BLaER1 treated with 17β-estradiol and CSF1 and Interleukin-3, amounts not matched to agents 10 nM and 100 nM (cell line): Measurements from ENCODE around the gene KRAS.

Experiments used
- H3K27ac ChIP-seq, 11 experiments: shearing (Covaris generic); formaldehyde crosslinking; 2 replicates each; pipeline ENCODE4 v1.8.1; 2022
- H3K27me3 ChIP-seq, 11 experiments: shearing (Covaris generic); formaldehyde crosslinking; 2 replicates each; pipeline ENCODE4 v1.8.1; 2022
- H3K36me3 ChIP-seq, 11 experiments: shearing (Covaris generic); formaldehyde crosslinking; 2 replicates each; pipeline ENCODE4 v1.8.1; 2022
- H3K4me1 ChIP-seq, 10 experiments: shearing (Covaris generic); formaldehyde crosslinking; 2 replicates each; pipeline ENCODE4 v1.8.1; 2022
- H3K4me2 ChIP-seq, 11 experiments: shearing (Covaris generic); formaldehyde crosslinking; 2 replicates each; pipeline ENCODE4 v1.8.1; 2022
- H3K4me3 ChIP-seq, 10 experiments: shearing (Covaris generic); formaldehyde crosslinking; 2 replicates each; pipeline ENCODE4 v1.8.1; 2022
- H3K9ac ChIP-seq, 11 experiments: shearing (Covaris generic); formaldehyde crosslinking; 2 replicates each; pipeline ENCODE4 v1.8.1; 2022
- H3K9me3 ChIP-seq, 11 experiments: shearing (Covaris generic); formaldehyde crosslinking; replicated peaks in 1 of 11; 2 replicates each; pipeline ENCODE4 v1.8.1; 2022
- H4K20me1 ChIP-seq, 11 experiments: shearing (Covaris generic); formaldehyde crosslinking; 2 replicates each; pipeline ENCODE4 v1.8.1; 2022
- Cebpa-rat ChIP-seq, 11 experiments: shearing (Covaris generic); IDR thresholded peaks; 2 replicates each; pipeline ENCODE4 v1.8.1; 2022

Gene KRAS

GRCh38 chr12:25184132-25184531 is 66.6 kb downstream of the KRAS start:
- Histone ChIP-seq H3K27ac (no peak overlapping the region), H3K4me1 (no peaks in the 10 kb centered on the region), H3K4me3 (no peak overlapping the region), H3K9me3 (peaks cover 0 to 9% (median 5%) of the 10 kb centered on the region in 11 experiments; a peak in 7 of 22 replicates), H3K9ac (no peak overlapping the region), H3K36me3 (no peaks in the 10 kb centered on the region), H3K4me2 (no peak overlapping the region), H3K27me3 (no peaks in the 10 kb centered on the region), H4K20me1 (no peaks in the 10 kb centered on the region)
- no peak for TF ChIP-seq Cebpa-rat (IDR thresholded peaks at IDR 0.05)

- Histone ChIP-seq H3K36me3 (no peaks in the 10 kb centered on the region), H3K9ac (no peak overlapping the region), H4K20me1 (no peaks in the 10 kb centered on the region), H3K27me3 (no peaks in the 10 kb centered on the region), H3K27ac (no peak overlapping the region), H3K4me2 (no peak overlapping the region), H3K4me3 (no peak overlapping the region), H3K4me1 (no peaks in the 10 kb centered on the region), H3K9me3 (peaks cover 0 to 10% (median 5%) of the 10 kb centered on the region in 11 experiments; a peak in 8 of 22 replicates)
- TF ChIP-seq Cebpa-rat (IDR thresholded peaks at IDR 0.05) = no peak
Observed at GRCh38 chr12:25182765-25183164, 68.0 kb downstream of the KRAS start.

DNA sequence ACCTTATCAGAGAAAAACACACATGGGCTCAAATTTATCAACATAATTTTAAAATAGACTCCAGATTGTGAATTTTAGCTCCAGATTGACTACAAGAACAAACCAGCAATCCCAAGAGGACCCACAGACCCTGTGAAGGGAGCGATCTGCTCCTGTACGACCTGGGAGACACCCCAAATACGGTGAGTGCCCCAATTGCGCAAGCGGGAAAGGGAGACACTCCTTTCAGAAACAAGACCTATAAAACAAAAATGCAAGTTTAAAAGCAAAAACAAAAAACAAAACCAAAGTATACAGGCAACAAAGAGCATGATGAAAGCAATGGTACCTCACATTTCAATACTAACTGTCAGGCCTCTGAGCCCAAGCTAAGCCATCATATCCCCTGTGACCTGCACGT is 87.9 kb downstream of the KRAS start:
- Histone ChIP-seq H3K27me3 (no peaks in the 10 kb centered on the region), H3K4me2 (no peak overlapping the region), H3K4me3 (no peak overlapping the region), H3K9me3 (no peaks in the 10 kb centered on the region), H4K20me1 (no peaks in the 10 kb centered on the region), H3K4me1 (0 out of 20 replicates have a peak, but pooled peaks cover 0 to under 1% (median 0%) of the 10 kb centered on the region in 10 experiments), H3K9ac (no peak overlapping the region), H3K27ac (no peak overlapping the region), H3K36me3 (no peaks in the 10 kb centered on the region)
- TF ChIP-seq Cebpa-rat (IDR thresholded peaks at IDR 0.05) = 0 out of 22 replicates have a peak, but pooled peaks of 1 of the 11 experiments have one; percentile 34

DNA sequence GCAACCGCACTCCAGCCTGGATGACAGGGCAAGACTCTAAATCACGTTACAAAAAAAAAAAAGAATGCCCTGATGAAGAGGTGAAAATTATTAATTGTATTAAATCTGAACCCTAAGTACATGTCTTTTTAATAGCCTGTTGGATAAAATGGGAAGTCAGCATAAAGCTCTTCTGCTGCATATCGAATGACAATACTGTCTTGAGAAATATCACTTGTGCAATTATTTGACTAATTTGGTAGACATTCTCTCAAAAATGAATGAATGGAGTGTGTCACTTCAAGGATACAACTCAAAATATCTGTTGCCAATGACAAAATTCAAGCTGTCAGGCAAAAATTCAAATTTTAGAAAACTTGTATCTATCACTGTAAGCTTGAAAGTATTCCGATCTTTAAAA is 94.7 kb downstream of the KRAS start:
- Histone ChIP-seq H3K9ac (no peak overlapping the region), H3K36me3 (no peaks in the 10 kb centered on the region), H3K4me3 (no peak overlapping the region), H4K20me1 (no peaks in the 10 kb centered on the region), H3K4me1 (peaks cover 13 to 21% (median 15%) of the 10 kb centered on the region in 10 experiments), H3K4me2 (no peak overlapping the region), H3K9me3 (no peaks in the 10 kb centered on the region), H3K27ac (no peak overlapping the region), H3K27me3 (no peaks in the 10 kb centered on the region)
- TF ChIP-seq Cebpa-rat (IDR thresholded peaks at IDR 0.05) = no peak

- no peak overlapping the region for H3K4me3 ChIP-seq
- no peaks in the 10 kb centered on the region for H3K27me3 ChIP-seq
- H3K36me3 ChIP-seq = no peaks in the 10 kb centered on the region
- no peak overlapping the region for H3K4me2 ChIP-seq
- no peaks in the 10 kb centered on the region for H3K9me3 ChIP-seq
- H4K20me1 ChIP-seq = no peaks in the 10 kb centered on the region
- peaks cover 13 to 22% (median 15%) of the 10 kb centered on the region in 10 experiments for H3K4me1 ChIP-seq
- H3K9ac ChIP-seq = no peak overlapping the region
- no peak for TF ChIP-seq Cebpa-rat (IDR thresholded peaks at IDR 0.05)
- no peak overlapping the region for H3K27ac ChIP-seq
Observed at GRCh38 chr12:25155022-25155576, 95.6 kb downstream of the KRAS start.
